Spleen (tissue), 11 donors: ENCODE results near the gene BRD4. TPM values are rescaled to one million over a fixed set of nuclear protein-coding genes. Genes with fewer than 3 reads are reported as not detected.

Experiments used
- DNase-seq: peaks from one replicate; pipeline ENCODE4 v3.0.0-alpha.2; 2020
- H3K27ac ChIP-seq, 8 donors: fragments of 200-600 bp; sonication (generic) in 7 of 8; 1 replicate in 4 of 8; 2 replicates in 4 of 8; pipeline versions ENCODE4 v1.5.0 to v1.8.0; 2016 to 2021; ENCODE audit warnings: inconsistent platforms in 4 of 8, mild to moderate bottlenecking in 4 of 8, moderate library complexity in 1 of 8
- H3K27me3 ChIP-seq, 7 donors: fragments of 200-600 bp; sonication (generic) in 6 of 7; replicated peaks in 1 of 7; 1 replicate in 4 of 7; 2 replicates in 3 of 7; pipeline versions ENCODE4 v1.5.0 to v1.8.0; 2016 to 2021; ENCODE audit warnings: inconsistent platforms in 3 of 7, mild to moderate bottlenecking in 1 of 7
- H3K36me3 ChIP-seq, 6 donors: fragments of 200-600 bp; sonication (generic) in 5 of 6; 1 replicate in 4 of 6; 2 replicates in 2 of 6; pipeline versions ENCODE4 v1.5.0 to v1.8.0; 2016 to 2021; ENCODE audit warnings: inconsistent platforms in 2 of 6
- H3K4me1 ChIP-seq, 6 donors: fragments of 200-600 bp; sonication (generic) in 5 of 6; 1 replicate in 3 of 6; 2 replicates in 3 of 6; pipeline versions ENCODE4 v1.5.0 to v1.8.0; 2016 to 2021; ENCODE audit warnings: inconsistent platforms in 3 of 6
- H3K4me3 ChIP-seq, 8 donors: fragments of 200-600 bp; sonication (generic) in 7 of 8; 1 replicate in 4 of 8; 2 replicates in 4 of 8; pipeline versions ENCODE4 v1.5.0 to v1.8.0; 2016 to 2021; ENCODE audit warnings: inconsistent platforms in 4 of 8, mild to moderate bottlenecking in 4 of 8, moderate library complexity in 2 of 8
- H3K9me3 ChIP-seq, 8 donors: fragments of 200-600 bp; sonication (generic) in 7 of 8; 1 replicate in 4 of 8; 2 replicates in 4 of 8; pipeline versions ENCODE4 v1.5.0 to v1.8.0; 2016 to 2021; ENCODE audit warnings: inconsistent platforms in 4 of 8
- POLR2A ChIP-seq, 3 donors: fragments of 450-650 bp; IDR thresholded peaks; one replicate each; pipeline ENCODE4 v1.5.1; 2017; ENCODE audit warnings: antibody characterized with exemption in 3 of 3, mild to moderate bottlenecking in 1 of 3
- POLR2AphosphoS5 ChIP-seq, 3 donors: sonication (generic); formaldehyde crosslinking; IDR thresholded peaks; one replicate each; pipeline ENCODE4 v1.5.1; 2017; ENCODE audit warnings: antibody characterized with exemption in 3 of 3
- WGBS, 5 donors: extraction: QIAGEN DNeasy Blood & Tissue Kit in 3 of 5; methylation state at CpG; one replicate each; pipeline versions ENCODE4 v1.1.5 to v1.1.7; 2013 to 2018; 5-methylcytosine and 5-hydroxymethylcytosine counted together
- intact Hi-C: fragments of 100-400 bp; cut with DNase I; formaldehyde crosslinking; loops from one replicate; pipeline ENCODE4 v1.15.0; 2023; ENCODE audit warnings: low total_unique reads
- polyA plus RNA-seq, 3 donors: library from polyadenylated mRNA; stranded (reverse); fragments of 200-250 nt; gene quantifications; one replicate each; pipeline ENCODE4 v1.2.1, GENCODE V29; 2013
- total RNA-seq, 7 donors: library from RNA; depleted of rRNA in 3 of 7; stranded (reverse); fragments of >200 nt in 3 of 7; fragmentation: NEBNext Ultra II Directional in 4 of 7; extraction: Animal tissue kit (Norgen Biotek cat#: 25700) in 4 of 7; gene quantifications; one replicate each; pipeline versions ENCODE4 v1.1.0 to v1.2.1, GENCODE V29; 2016 to 2021
- TF ChIP-seq, protein P1 (sequence below), 11 experiments: fragments of 200-600 bp in 7 of 11; fragments of 450-650 bp in 4 of 11; sonication (generic) in 4 of 11; IDR thresholded peaks in 8 of 11; conservative IDR thresholded peaks in 3 of 11; 1 replicate in 7 of 11; 2 replicates in 4 of 11; pipeline versions ENCODE4 v1.4.0 to v1.8.0; 2016 to 2021; ENCODE audit warnings: antibody characterized with exemption in 11 of 11, inconsistent platforms in 4 of 11, mild to moderate bottlenecking in 1 of 11
- donor health status: healthy with polysubstance abuse.
- donor health status: DM: no; HTN: no; CAD: no; lungs with moderate emphysema.
- donor health status: DM: no; HTN: no; CAD: no.
- donor health status: Bipolar disorder and iron deficiency.
- donor health status: healthy.
- donor health status: DM: no; HTN: no; CAD: no.
- donor health status: DM: yes; HTN: yes; CAD: no.

The BRD4 gene
- total and polyA plus RNA-seq, 10 donors = 10.3 to 146 (median 68.0) TPM

DNA sequence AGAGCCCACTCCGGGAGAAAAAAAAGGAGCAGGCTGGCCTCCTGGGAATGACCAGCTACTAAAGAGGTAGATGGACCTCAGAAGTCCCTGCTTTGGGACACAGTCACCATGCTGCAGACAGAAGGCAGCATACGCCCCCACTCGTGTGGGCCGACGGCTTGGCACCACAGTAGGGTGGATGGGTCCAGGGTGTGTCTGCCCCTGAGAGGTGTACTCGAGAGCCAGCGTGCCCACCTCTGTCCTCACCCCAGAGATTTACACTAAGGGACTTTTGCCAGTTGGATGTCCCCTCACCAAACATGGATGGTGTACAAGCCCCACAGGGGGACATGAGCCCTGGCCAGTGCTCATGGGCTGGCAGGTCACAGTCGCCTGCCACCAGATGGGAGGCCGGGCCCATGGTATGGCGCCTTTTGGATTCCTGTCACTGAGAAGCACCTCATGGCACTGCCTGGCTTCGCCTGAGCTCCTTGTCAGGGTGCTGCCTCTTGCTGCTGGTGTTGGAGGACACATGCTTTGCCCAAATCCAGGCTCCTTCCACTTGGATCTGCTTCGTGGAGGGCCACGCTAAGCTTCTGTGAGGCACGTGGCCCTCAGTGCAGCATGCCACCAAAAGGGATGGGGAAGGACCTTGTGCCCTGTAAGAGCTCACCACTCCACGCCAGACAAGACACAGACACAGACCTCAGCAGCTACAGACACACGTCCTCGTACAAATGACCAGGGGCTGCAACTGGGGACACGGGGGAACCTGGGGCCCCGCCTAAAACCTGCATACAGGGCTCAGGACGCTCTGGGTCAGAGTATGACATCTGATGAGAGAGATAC, 86.8 kb downstream of the BRD4 start:
- peaks cover 0 to 100% (median 88%) of the 10 kb centered on the region in 6 donors for H3K36me3 ChIP-seq

DNA sequence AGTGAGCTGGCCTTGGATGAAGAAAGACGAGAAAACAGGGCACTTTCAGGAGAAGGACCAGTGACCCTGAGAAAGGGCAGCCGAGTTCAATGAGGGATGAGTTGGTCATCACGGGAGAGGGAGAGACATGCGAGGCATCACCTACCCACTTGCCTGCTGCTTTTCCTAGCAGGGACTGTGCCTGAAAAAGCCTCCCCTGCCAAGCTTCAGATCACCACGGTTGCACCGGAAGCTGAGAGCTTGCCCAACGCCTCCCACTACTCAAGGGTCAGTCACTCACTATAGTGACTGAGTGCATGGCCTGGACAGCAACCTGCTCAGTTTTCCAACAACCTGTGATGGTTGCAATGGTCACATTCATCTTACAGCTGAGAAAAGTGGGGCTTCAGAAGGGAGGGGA, 87.5 kb downstream of the BRD4 start:
- H3K4me1 ChIP-seq = peaks cover 3 to 56% (median 28%) of the 10 kb centered on the region in 6 donors

More for the DNA sequence above, 86.8 kb downstream of the BRD4 start:
- 79 to 93% (median 92%) methylated on average over 15 to 20 of the region's 20 CpGs for WGBS, 5 donors
- TF ChIP-seq POLR2A (IDR thresholded peaks at IDR 0.05) = no peak
- TF ChIP-seq POLR2AphosphoS5 (IDR thresholded peaks at IDR 0.05) = peak in 2 of 3 donors; percentile 28 to 69
- Histone ChIP-seq H3K4me3 (no peak overlapping the region), H3K27ac (peak overlapping the region in 7 of 8 donors; percentile 15 to 82 (median 76)), H3K27me3 (no peaks in the 10 kb centered on the region), H3K9me3 (no peaks in the 10 kb centered on the region), H3K4me1 (peaks cover 3 to 64% (median 32%) of the 10 kb centered on the region in 6 donors)
- intact Hi-C loops = no loop called here
- DNase-seq = no peak

DNA sequence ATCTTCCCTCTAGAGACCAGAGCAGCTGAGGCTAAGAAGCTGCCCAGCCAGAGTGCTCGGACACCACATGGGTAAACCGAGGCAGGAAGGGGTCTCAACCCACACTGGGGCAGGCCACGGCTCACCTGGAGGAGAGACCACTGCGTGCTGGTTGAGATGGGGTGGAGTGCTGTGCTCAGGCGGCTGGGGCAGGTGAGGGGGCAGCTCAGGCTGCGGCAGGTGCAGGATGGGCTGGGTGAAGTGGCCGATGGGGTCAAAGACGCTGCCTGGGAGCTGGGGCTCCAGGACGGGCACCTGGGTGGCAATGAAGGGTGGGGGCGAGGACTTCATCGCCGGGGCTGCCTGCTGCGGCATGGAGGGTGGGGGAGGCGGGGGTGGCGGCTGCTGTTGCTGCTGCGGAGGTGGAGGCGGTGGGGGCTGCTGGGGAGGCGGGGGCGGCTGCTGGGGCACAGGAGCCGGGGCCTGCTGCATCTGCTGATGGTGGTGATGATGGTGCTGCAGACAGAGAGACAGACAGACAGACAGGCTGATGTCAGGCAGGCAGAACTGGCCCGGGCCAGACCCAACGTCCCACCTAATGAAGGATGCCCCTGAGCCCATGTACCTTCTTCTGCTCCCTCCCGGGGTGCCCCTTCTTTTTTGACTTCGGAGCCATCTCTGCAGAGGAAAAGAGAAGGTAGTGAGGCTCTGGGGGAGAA, 88.1 kb downstream of the BRD4 start:
- peaks cover 3 to 51% (median 26%) of the 10 kb centered on the region in 6 donors for H3K4me1 ChIP-seq
- TF ChIP-seq, protein P1, sequence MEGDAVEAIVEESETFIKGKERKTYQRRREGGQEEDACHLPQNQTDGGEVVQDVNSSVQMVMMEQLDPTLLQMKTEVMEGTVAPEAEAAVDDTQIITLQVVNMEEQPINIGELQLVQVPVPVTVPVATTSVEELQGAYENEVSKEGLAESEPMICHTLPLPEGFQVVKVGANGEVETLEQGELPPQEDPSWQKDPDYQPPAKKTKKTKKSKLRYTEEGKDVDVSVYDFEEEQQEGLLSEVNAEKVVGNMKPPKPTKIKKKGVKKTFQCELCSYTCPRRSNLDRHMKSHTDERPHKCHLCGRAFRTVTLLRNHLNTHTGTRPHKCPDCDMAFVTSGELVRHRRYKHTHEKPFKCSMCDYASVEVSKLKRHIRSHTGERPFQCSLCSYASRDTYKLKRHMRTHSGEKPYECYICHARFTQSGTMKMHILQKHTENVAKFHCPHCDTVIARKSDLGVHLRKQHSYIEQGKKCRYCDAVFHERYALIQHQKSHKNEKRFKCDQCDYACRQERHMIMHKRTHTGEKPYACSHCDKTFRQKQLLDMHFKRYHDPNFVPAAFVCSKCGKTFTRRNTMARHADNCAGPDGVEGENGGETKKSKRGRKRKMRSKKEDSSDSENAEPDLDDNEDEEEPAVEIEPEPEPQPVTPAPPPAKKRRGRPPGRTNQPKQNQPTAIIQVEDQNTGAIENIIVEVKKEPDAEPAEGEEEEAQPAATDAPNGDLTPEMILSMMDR (IDR thresholded peaks at IDR 0.05 in 8 of 11, conservative IDR thresholded peaks at IDR 0.05 in 3 of 11) = no peak
- peak in 2 of 3 donors; percentile 24 to 74 for TF ChIP-seq POLR2AphosphoS5 (IDR thresholded peaks at IDR 0.05)
- peak overlapping the region in 3 of 8 donors; percentile 14 to 78 (median 18) for H3K27ac ChIP-seq
- no peak for DNase-seq
- peaks cover 5 to 100% (median 92%) of the 10 kb centered on the region in 6 donors for H3K36me3 ChIP-seq
- intact Hi-C loops = no loop called here
- H3K4me3 ChIP-seq = no peak overlapping the region
- H3K9me3 ChIP-seq = no peaks in the 10 kb centered on the region
- H3K27me3 ChIP-seq = no peaks in the 10 kb centered on the region
- WGBS, 5 donors = 88 to 93% (median 91%) methylated on average over 17 to 24 of the region's 24 CpGs

More for the DNA sequence above, 87.5 kb downstream of the BRD4 start:
- intact Hi-C loops = no loop called here
- Histone ChIP-seq H3K27me3 (no peaks in the 10 kb centered on the region), H3K27ac (peak overlapping the region in 3 of 8 donors; percentile 14 to 78 (median 18)), H3K4me3 (no peak overlapping the region), H3K9me3 (no peaks in the 10 kb centered on the region), H3K36me3 (peaks cover 2 to 100% (median 91%) of the 10 kb centered on the region in 6 donors)
- DNase-seq = no peak
- 79 to 86% (median 81%) methylated on average over 7 of the region's 7 CpGs for WGBS, 5 donors
- peak in 1 of 3 donors; percentile 16 for TF ChIP-seq POLR2AphosphoS5 (IDR thresholded peaks at IDR 0.05)
- no peak for TF ChIP-seq POLR2A (IDR thresholded peaks at IDR 0.05)

DNA sequence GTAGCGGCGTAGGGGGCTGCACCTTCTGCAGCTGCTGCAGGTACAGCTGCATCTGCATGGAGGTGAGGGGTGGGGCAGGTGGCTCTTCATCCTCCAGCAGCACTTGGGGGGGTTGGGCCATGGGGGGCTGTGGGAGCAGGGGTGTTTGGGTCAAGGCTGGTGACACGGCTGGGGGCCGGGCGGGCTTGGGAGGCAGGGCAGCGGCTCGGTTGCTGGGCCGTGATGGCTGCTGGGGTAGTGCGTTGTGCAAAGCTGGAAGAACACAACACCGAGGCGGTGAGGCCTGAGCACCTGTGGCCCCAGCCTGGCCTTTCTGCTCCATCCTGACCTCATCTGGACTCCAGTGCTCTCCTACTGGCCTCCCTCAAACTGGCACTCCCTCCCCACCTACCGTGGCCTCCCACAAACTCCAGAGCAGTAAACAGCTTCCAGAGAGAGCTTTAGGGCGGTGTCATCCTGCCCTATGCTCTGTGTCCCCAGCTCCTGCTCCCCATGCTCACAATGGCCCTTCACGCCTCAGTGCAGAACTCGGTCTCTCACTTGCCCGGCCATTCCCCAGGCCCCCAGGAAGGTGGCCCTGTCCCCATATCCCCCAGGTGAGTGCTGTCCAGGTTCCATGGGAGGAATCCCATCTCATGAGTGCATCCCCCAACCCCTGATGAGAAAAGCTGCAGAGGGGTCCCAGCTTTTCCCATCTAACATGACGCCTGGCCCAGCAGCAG, 88.9 kb downstream of the BRD4 start:
- WGBS, 5 donors = 90 to 98% (median 95%) methylated on average over 14 to 17 of the region's 17 CpGs
- H3K27ac ChIP-seq = no peak overlapping the region
- H3K9me3 ChIP-seq = no peaks in the 10 kb centered on the region
- H3K36me3 ChIP-seq = peaks cover 6 to 100% (median 92%) of the 10 kb centered on the region in 6 donors
- H3K4me3 ChIP-seq = no peak overlapping the region
- H3K4me1 ChIP-seq = peaks cover 3 to 42% (median 21%) of the 10 kb centered on the region in 6 donors
- TF ChIP-seq, protein P1 (IDR thresholded peaks at IDR 0.05 in 8 of 11, conservative IDR thresholded peaks at IDR 0.05 in 3 of 11) = no peak
- TF ChIP-seq POLR2AphosphoS5 (IDR thresholded peaks at IDR 0.05) = peak; percentile 5 to 34 (median 7)
- intact Hi-C loops = no loop called here
- no peak for DNase-seq
- no peaks in the 10 kb centered on the region for H3K27me3 ChIP-seq
